ENCODE data around the gene PCGF3.
"Not testable (repeated sequence)": the region's sequence is repeated elsewhere in the genome, so short reads cannot be mapped to it uniquely, and the experiment has no call there.

The PCGF3 gene

GRCh38 chr4:663046-663437 is 42.6 kb upstream of the PCGF3 start:
- H3K9ac ChIP-seq (ENCODE audit: low read length): peak overlapping the region; percentile 78
- H3K27ac ChIP-seq (ENCODE audit: low read depth, low read length): no peak overlapping the region
- H3K4me3 ChIP-seq (ENCODE audit: low read depth, low read length): peak overlapping the region; percentile 77
- peaks cover 4% of the 10 kb centered on the region; the same call in 1 of the 2 replicates for H3K4me1 ChIP-seq (ENCODE audit: control insufficient read depth, insufficient read depth, low read length)
- no peaks in the 10 kb centered on the region for H3K9me3 ChIP-seq (ENCODE audit: control insufficient read depth, insufficient read depth, low read depth, low read length)
- H3K27me3 ChIP-seq (ENCODE audit: control insufficient read depth, insufficient read depth, low read length): no peaks in the 10 kb centered on the region
- H3K36me3 ChIP-seq (ENCODE audit: control insufficient read depth, insufficient read depth, low read length): no peaks in the 10 kb centered on the region; the same call in none of the 2 replicates

DNA sequence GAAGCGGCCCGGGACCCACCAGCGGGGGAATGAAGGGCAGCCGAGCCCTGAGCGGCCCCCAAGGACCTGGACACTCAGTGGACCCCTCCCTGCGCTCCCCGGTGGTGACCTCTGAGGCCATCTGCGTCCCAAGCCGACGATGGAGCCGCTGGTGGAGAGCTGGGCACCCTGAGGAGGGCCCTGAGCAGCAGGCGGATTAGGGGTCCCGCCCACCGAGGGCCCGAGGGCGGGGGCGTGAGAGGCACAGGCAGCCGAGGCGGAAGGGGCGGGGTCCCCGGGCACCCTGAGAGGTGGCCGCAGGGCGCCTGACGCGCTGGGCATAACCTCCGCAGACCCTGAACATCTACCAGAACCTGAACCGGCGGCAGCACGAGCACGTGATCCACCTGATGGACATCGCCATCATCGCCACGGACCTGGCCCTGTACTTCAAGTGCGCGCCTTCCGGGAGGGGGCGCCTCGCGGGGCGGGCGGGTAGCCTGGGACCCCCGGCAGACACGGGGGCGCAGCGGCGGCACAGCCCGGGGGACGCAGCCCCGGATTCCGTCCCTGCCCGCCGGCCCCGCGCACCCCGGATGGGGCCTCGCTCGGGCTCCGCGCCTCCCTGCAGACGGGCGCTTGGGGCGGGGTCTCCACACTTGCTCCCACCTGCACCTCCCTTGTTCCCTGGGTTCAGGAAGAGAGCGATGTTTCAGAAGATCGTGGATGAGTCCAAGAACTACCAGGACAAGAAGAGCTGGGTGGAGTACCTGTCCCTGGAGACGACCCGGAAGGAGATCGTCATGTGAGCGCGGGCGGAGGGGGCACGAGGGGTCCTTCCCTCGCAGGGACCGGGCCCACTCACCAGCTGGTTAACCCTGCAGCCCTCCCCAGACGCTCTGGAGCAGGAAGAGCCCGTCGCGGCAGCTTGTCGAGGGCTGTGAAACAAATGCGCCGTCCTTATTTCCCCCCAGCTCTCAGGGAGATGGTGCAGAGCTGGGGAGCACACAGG is 41.9 kb upstream of the PCGF3 start:
- Histone ChIP-seq H3K4me3 (ENCODE audit: low read depth, low read length) (peak overlapping the region; percentile 77), H3K9me3 (ENCODE audit: control insufficient read depth, insufficient read depth, low read depth, low read length) (no peaks in the 10 kb centered on the region), H3K4me1 (ENCODE audit: control insufficient read depth, insufficient read depth, low read length) (peaks cover 4% of the 10 kb centered on the region; the same call in 1 of the 2 replicates), H3K27me3 (ENCODE audit: control insufficient read depth, insufficient read depth, low read length) (no peaks in the 10 kb centered on the region), H3K36me3 (ENCODE audit: control insufficient read depth, insufficient read depth, low read length) (no peaks in the 10 kb centered on the region; the same call in none of the 2 replicates), H3K9ac (ENCODE audit: low read length) (peak overlapping the region; percentile 78), H3K27ac (ENCODE audit: low read depth, low read length) (peak overlapping the region; percentile 36; the same call in 1 of the 2 replicates)

- H3K27me3 ChIP-seq (ENCODE audit: control insufficient read depth, insufficient read depth, low read length): no peaks in the 10 kb centered on the region
- no peaks in the 10 kb centered on the region; the same call in none of the 2 replicates for H3K36me3 ChIP-seq (ENCODE audit: control insufficient read depth, insufficient read depth, low read length)
- no peak overlapping the region for H3K27ac ChIP-seq (ENCODE audit: low read depth, low read length)
- no peak overlapping the region for H3K4me3 ChIP-seq (ENCODE audit: low read depth, low read length)
- H3K4me1 ChIP-seq (ENCODE audit: control insufficient read depth, insufficient read depth, low read length): peaks cover 4% of the 10 kb centered on the region; the same call in 1 of the 2 replicates
- H3K9me3 ChIP-seq (ENCODE audit: control insufficient read depth, insufficient read depth, low read depth, low read length): no peaks in the 10 kb centered on the region
- H3K9ac ChIP-seq (ENCODE audit: low read length): no peak overlapping the region
Observed at GRCh38 chr4:664713-665231, 40.9 kb upstream of the PCGF3 start.

- no peak overlapping the region for H3K9ac ChIP-seq (ENCODE audit: low read length)
- peaks cover 4% of the 10 kb centered on the region; the same call in 1 of the 2 replicates for H3K4me1 ChIP-seq (ENCODE audit: control insufficient read depth, insufficient read depth, low read length)
- H3K27ac ChIP-seq (ENCODE audit: low read depth, low read length): no peak overlapping the region
- no peaks in the 10 kb centered on the region; the same call in 1 of the 2 replicates for H3K36me3 ChIP-seq (ENCODE audit: control insufficient read depth, insufficient read depth, low read length)
- H3K27me3 ChIP-seq (ENCODE audit: control insufficient read depth, insufficient read depth, low read length): no peaks in the 10 kb centered on the region
- H3K4me3 ChIP-seq (ENCODE audit: low read depth, low read length): no peak overlapping the region
- no peaks in the 10 kb centered on the region for H3K9me3 ChIP-seq (ENCODE audit: control insufficient read depth, insufficient read depth, low read depth, low read length)
Observed at GRCh38 chr4:665381-665750, 40.3 kb upstream of the PCGF3 start.

DNA sequence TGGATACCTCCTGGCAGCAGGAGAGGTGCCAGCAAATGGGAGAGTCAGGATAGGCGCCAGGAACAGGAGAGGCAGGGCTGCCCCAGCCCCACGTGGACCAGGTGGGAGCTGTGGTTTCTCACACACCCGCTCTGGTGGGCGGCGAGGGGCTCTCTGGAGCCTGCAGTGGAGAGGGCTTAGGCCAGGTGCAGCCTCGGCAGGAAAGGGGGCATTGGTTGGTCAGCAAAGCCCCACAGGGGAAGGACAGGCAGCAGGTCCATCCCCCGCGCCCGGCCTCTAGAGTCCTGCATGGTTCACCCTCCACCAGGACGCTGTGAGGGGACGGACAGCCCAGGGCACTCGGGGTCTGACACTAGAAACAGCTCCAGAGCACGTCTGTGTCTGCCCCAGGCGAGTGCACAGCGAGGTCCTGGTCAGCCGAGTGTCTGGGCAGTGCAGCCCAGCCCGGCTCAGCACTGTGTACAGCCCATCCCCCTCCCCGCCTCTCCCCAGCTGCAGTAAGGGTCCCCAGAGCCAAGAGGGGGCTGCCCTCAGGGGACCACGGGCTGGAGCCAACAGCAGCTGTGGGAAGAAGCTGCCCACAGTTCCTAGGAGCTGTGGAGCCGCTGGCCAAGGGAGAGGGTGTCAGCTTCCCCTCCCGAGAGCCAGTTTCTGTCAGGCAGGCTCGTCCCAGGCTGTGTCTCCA is 39.7 kb upstream of the PCGF3 start:
- no peaks in the 10 kb centered on the region; the same call in 1 of the 2 replicates for H3K36me3 ChIP-seq (ENCODE audit: control insufficient read depth, insufficient read depth, low read length)
- no peak overlapping the region for H3K27ac ChIP-seq (ENCODE audit: low read depth, low read length)
- H3K4me1 ChIP-seq (ENCODE audit: control insufficient read depth, insufficient read depth, low read length): peaks cover 4% of the 10 kb centered on the region; the same call in 1 of the 2 replicates
- H3K27me3 ChIP-seq (ENCODE audit: control insufficient read depth, insufficient read depth, low read length): no peaks in the 10 kb centered on the region
- H3K9me3 ChIP-seq (ENCODE audit: control insufficient read depth, insufficient read depth, low read depth, low read length): no peaks in the 10 kb centered on the region
- no peak overlapping the region for H3K4me3 ChIP-seq (ENCODE audit: low read depth, low read length)
- H3K9ac ChIP-seq (ENCODE audit: low read length): no peak overlapping the region

- H3K36me3 ChIP-seq (ENCODE audit: control insufficient read depth, insufficient read depth, low read length): peaks cover 2% of the 10 kb centered on the region
- no peaks in the 10 kb centered on the region for H3K27me3 ChIP-seq (ENCODE audit: control insufficient read depth, insufficient read depth, low read length)
- no peaks in the 10 kb centered on the region for H3K9me3 ChIP-seq (ENCODE audit: control insufficient read depth, insufficient read depth, low read depth, low read length)
- H3K27ac ChIP-seq (ENCODE audit: low read depth, low read length): no peak overlapping the region
- no peak overlapping the region for H3K4me3 ChIP-seq (ENCODE audit: low read depth, low read length)
- no peak overlapping the region for H3K9ac ChIP-seq (ENCODE audit: low read length)
- peaks cover 4% of the 10 kb centered on the region; the same call in 1 of the 2 replicates for H3K4me1 ChIP-seq (ENCODE audit: control insufficient read depth, insufficient read depth, low read length)
Observed at GRCh38 chr4:666436-666810, 39.2 kb upstream of the PCGF3 start.

DNA sequence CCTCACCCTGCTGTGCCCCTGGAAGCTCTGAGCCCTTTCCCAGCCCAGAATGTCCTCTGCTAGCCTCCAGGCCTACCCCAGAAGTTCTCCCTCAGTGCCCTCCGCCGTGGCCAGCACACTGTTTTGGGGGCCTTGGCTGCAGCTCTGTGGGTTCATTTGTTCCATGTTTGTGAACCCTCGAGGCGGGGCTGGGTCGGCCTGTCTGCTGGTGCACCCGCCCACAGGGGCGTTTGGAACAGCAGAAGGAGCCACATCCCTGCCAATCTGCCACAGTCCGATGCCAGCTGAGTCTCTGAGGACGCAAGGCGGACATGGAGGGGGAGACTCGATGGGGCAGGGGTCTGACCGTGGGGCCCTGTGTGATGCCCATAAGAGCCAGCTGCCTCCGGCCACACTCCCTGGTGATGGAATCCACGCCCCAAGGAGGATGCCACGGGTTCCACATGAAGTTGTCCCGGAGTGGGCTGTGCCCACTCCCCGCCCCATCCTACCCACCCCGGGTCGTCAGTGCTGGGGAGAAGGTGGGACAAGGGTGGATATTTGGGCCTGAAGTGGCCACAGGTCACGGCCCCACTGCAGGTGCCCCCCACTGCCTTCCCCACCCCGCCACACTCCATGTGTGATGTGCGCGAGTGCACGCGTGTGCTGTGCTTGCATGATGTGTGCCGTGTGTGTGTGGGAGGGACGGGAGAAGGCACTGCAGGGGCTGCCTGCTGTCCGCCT is 38.6 kb upstream of the PCGF3 start:
- H3K4me1 ChIP-seq (ENCODE audit: control insufficient read depth, insufficient read depth, low read length): peaks cover 4% of the 10 kb centered on the region; the same call in 1 of the 2 replicates
- no peaks in the 10 kb centered on the region for H3K27me3 ChIP-seq (ENCODE audit: control insufficient read depth, insufficient read depth, low read length)
- no peaks in the 10 kb centered on the region for H3K9me3 ChIP-seq (ENCODE audit: control insufficient read depth, insufficient read depth, low read depth, low read length)
- H3K36me3 ChIP-seq (ENCODE audit: control insufficient read depth, insufficient read depth, low read length): peaks cover 8% of the 10 kb centered on the region
- H3K27ac ChIP-seq (ENCODE audit: low read depth, low read length): no peak overlapping the region
- H3K4me3 ChIP-seq (ENCODE audit: low read depth, low read length): no peak overlapping the region
- H3K9ac ChIP-seq (ENCODE audit: low read length): no peak overlapping the region

DNA sequence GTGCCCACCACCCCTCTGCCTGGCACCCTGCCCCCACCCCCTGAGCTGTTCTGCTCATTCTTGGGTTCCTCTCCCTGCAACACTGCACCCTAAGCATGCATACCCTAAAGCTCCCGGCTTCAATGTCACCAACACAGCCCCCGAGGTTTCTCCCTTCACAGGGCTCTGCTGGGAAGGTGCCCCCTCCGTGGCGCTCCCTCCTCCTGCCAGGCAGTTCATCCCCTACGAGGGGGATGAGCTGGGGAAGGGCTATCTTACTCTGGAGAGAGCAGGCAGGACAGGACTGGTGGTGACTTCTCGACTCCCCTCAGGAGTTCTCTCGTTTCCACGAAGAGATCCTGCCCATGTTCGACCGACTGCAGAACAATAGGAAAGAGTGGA is 38.1 kb upstream of the PCGF3 start:
- Histone ChIP-seq H3K9ac (ENCODE audit: low read length) (no peak overlapping the region), H3K27ac (ENCODE audit: low read depth, low read length) (no peak overlapping the region), H3K4me1 (ENCODE audit: control insufficient read depth, insufficient read depth, low read length) (peaks cover 4% of the 10 kb centered on the region; the same call in 1 of the 2 replicates), H3K27me3 (ENCODE audit: control insufficient read depth, insufficient read depth, low read length) (no peaks in the 10 kb centered on the region), H3K36me3 (ENCODE audit: control insufficient read depth, insufficient read depth, low read length) (peaks cover 14% of the 10 kb centered on the region), H3K9me3 (ENCODE audit: control insufficient read depth, insufficient read depth, low read depth, low read length) (no peaks in the 10 kb centered on the region), H3K4me3 (ENCODE audit: low read depth, low read length) (no peak overlapping the region)

GRCh38 chr4:668219-668618 is 37.4 kb upstream of the PCGF3 start:
- not testable (repeated sequence) for H3K9me3 ChIP-seq (ENCODE audit: control insufficient read depth, insufficient read depth, low read depth, low read length); H3K27me3 ChIP-seq (ENCODE audit: control insufficient read depth, insufficient read depth, low read length); H3K27ac ChIP-seq (ENCODE audit: low read depth, low read length)

DNA sequence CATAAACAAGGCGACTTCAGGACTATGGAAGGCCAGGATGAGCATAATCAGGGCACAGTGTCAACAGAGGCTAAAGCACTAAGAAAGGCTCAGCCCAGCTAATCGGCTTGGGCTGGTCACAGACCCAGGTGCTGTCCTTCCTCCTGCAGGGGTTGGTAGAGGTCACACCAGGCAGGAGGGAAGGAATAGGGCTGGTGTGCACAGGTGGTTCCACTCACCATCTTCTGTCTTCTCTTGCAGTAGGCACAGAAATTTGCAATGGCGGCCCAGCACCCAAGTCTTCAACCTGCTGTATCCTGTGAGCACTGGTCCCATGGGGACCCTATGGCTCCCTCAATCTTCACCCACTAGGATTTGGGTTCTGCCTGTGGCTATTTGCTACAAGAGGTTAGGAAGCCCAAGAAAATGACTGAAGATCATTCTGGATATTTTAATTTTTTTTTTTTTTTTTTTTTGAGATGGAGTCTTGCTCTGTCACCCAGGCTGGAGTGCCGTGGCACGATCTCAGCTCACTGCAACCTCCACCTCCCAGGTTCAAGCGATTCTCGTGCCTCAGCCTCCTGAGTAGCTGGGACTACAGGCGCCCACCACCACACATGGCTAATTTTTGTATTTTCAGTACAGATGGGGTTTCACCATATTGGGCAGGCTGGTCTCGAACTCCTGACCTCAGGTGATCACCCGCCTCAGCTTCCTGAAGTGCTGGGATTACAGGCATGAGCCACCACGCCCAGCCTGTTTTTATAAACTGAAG is 35.6 kb upstream of the PCGF3 start:
- H3K9ac ChIP-seq (ENCODE audit: low read length); H3K4me1 ChIP-seq (ENCODE audit: control insufficient read depth, insufficient read depth, low read length); H3K27me3 ChIP-seq (ENCODE audit: control insufficient read depth, insufficient read depth, low read length); H3K4me3 ChIP-seq (ENCODE audit: low read depth, low read length); H3K9me3 ChIP-seq (ENCODE audit: control insufficient read depth, insufficient read depth, low read depth, low read length); H3K27ac ChIP-seq (ENCODE audit: low read depth, low read length): not testable (repeated sequence)
- H3K36me3 ChIP-seq (ENCODE audit: control insufficient read depth, insufficient read depth, low read length): peaks cover 21% of the 10 kb centered on the region

More at GRCh38 chr4:668219-668618, 37.4 kb upstream of the PCGF3 start:
- not testable (repeated sequence) for H3K4me3 ChIP-seq (ENCODE audit: low read depth, low read length); H3K4me1 ChIP-seq (ENCODE audit: control insufficient read depth, insufficient read depth, low read length); H3K9ac ChIP-seq (ENCODE audit: low read length)
- H3K36me3 ChIP-seq (ENCODE audit: control insufficient read depth, insufficient read depth, low read length): peaks cover 20% of the 10 kb centered on the region

Data from HUES6 (cell line).